K562 (cell line): Measurements from ENCODE around the gene PA2G4. TPM values are rescaled to one million over a fixed set of nuclear protein-coding genes. Genes with fewer than 3 reads are reported as not detected.
A peak's percentile ranks its signal among the peaks of the same experiment; 100 is the strongest.

Source experiments
- DIDO1 ChIP-seq: fragments of 450-650 bp; IDR thresholded peaks from 2 replicates; pipeline ENCODE4 v1.6.1; 2016; ENCODE audit warnings: low read depth, missing biosample characterization, missing genetic modification characterization
- ERF ChIP-seq: fragments of 450-650 bp; formaldehyde crosslinking; IDR thresholded peaks from 2 replicates; pipeline ENCODE4 v1.4.0; 2020; ENCODE audit warnings: mild to moderate bottlenecking, mixed read lengths
- ETS2 ChIP-seq: IDR thresholded peaks from 2 replicates; pipeline ENCODE4 v1.6.1; 2016; ENCODE audit warnings: borderline replicate concordance, missing genetic modification characterization, mild to moderate bottlenecking, moderate library complexity, missing compliant biosample characterization; ENCODE audit not compliant: poor library complexity, severe bottlenecking
- HCFC1 ChIP-seq: IDR thresholded peaks from 2 replicates; pipeline ENCODE4 v1.6.1; 2012; ENCODE audit warnings: low read depth, low read length, improper control_type of control experiment
- HMGN3 ChIP-seq: IDR thresholded peaks from 2 replicates; pipeline ENCODE4 v1.6.1; 2011; ENCODE audit warnings: borderline replicate concordance, low read depth, mild to moderate bottlenecking, mixed read lengths, low read length; ENCODE audit not compliant: insufficient read length; ENCODE audit errors: extremely low read depth
- KLF10 ChIP-seq: fragments of 250-450 bp; sonication (Bioruptor Pico); IDR thresholded peaks from 2 replicates; pipeline ENCODE4 v1.6.1; 2021; ENCODE audit warnings: matching md5 sums
- RCOR1 ChIP-seq, 2 experiments: IDR thresholded peaks; 2 replicates each; pipeline ENCODE4 v1.6.1; 2012; ENCODE audit warnings: low read depth in 2 of 2, low read length in 2 of 2, borderline replicate concordance in 1 of 2, improper control_type of control experiment in 1 of 2
- SREBF1 ChIP-seq: fragments of 150-350 bp; IDR thresholded peaks from 2 replicates; pipeline ENCODE4 v1.6.1; 2014; ENCODE audit warnings: antibody characterized with exemption, low read depth, low read length, borderline replicate concordance
- SRSF3 ChIP-seq: fragments of 200-400 bp; formaldehyde crosslinking; IDR thresholded peaks from 2 replicates; pipeline ENCODE4 v1.6.1; 2016; ENCODE audit warnings: mild to moderate bottlenecking, low read length, moderate library complexity; ENCODE audit not compliant: insufficient read depth
- ZC3H8 ChIP-seq: fragments of 450-650 bp; IDR thresholded peaks from 2 replicates; pipeline ENCODE4 v1.6.1; 2017
- ZFP1 ChIP-seq: fragments of 450-650 bp; formaldehyde crosslinking; IDR thresholded peaks from 2 replicates; pipeline ENCODE4 v1.4.0; 2020; ENCODE audit warnings: mild to moderate bottlenecking, mixed read lengths
- ZNF764 ChIP-seq: fragments of 250-450 bp; sonication (Bioruptor Pico); IDR thresholded peaks from 2 replicates; pipeline ENCODE4 v1.4.0; 2020; ENCODE audit warnings: low read depth, mild to moderate bottlenecking, moderate library complexity
- polyA plus RNA-seq, 8 experiments: library from polyadenylated mRNA; depleted of rRNA in 4 of 8; stranded (reverse) in 5 of 8; unstranded in 3 of 8; fragments of >200 nt; fragmentation: Nextera tagmentation in 2 of 8; fragmentation: Illumina TruSeq in 1 of 8; extraction: Ambion mirVana in 2 of 8; extraction: Trizol in 1 of 8; gene quantifications; 2 replicates each; pipeline versions ENCODE4 v1.2.1 to v1.2.3, GENCODE V29; 2011 to 2014; ENCODE audit warnings: inconsistent platforms in 1 of 8, missing spikeins in 1 of 8
- total RNA-seq, 7 experiments: library from RNA; depleted of rRNA in 6 of 7; stranded (reverse); fragments of >200 nt in 6 of 7; fragmentation: Illumina TruSeq in 2 of 7; extraction: Trizol in 2 of 7; gene quantifications; 2 replicates each; pipeline versions ENCODE4 v1.2.1 to v1.2.3, GENCODE V29; 2011 to 2021; ENCODE audit warnings: low replicate concordance in 1 of 7
- TF ChIP-seq, protein P1 (sequence below): fragments of 200-800 bp; sonication (Bioruptor generic); IDR thresholded peaks from 2 replicates; pipeline ENCODE4 v1.6.1; 2016; ENCODE audit warnings: missing genetic modification characterization, missing compliant biosample characterization
- TF ChIP-seq, protein P2 (sequence below): fragments of 250-450 bp; sonication (Bioruptor Pico); IDR thresholded peaks from 2 replicates; pipeline ENCODE4 v1.5.0; 2021
- TF ChIP-seq, protein P3 (sequence below): fragments of 450-650 bp; formaldehyde crosslinking; IDR thresholded peaks from 2 replicates; pipeline ENCODE4 v1.4.0; 2020; ENCODE audit warnings: mild to moderate bottlenecking, mixed read lengths

PA2G4 gene
- total and polyA plus RNA-seq, 9 of the 15 experiments (the other 6 are each of a cell fraction or from before 2014, with no cell fraction given) = 230 to 925 (median 638) TPM

DNA sequence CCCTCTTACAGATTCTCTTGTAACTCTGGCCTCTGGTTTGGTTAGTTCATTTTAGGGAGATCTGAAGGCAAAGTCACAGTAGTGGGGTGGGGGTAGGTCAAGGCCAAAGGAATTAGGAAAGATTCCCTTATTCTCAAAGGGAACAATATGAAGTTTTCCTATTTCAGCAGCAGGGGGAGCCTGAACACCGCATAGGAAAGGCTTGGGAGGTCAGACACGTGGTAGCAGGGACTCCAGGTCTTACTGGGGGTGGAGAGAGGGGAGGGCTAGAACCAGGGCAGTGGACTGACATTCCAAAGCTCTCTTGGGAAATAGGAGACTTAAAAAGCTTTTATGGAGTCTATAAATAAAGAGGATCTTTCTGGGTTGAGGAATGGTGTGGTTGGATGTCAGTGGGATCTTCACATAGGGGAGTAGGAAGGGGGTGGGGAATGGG is 15.0 kb downstream of the PA2G4 start (continued):
- TF ChIP-seq SREBF1 = no peak
- no peak for TF ChIP-seq DIDO1
- TF ChIP-seq ERF (CRISPR knock-in tag) = no peak
- TF ChIP-seq RCOR1 (IDR thresholded peaks at IDR 0.05; ENCODE audit: borderline replicate concordance in 1 of 2, low read depth in 2 of 2, low read length in 2 of 2) = 0 out of 4 replicates have a peak, but pooled peaks of 1 of the 2 experiments have one; percentile 26
- TF ChIP-seq HCFC1 = 0 out of 2 replicates have a peak, but pooled peaks have one; percentile 13
- TF ChIP-seq, protein P1, sequence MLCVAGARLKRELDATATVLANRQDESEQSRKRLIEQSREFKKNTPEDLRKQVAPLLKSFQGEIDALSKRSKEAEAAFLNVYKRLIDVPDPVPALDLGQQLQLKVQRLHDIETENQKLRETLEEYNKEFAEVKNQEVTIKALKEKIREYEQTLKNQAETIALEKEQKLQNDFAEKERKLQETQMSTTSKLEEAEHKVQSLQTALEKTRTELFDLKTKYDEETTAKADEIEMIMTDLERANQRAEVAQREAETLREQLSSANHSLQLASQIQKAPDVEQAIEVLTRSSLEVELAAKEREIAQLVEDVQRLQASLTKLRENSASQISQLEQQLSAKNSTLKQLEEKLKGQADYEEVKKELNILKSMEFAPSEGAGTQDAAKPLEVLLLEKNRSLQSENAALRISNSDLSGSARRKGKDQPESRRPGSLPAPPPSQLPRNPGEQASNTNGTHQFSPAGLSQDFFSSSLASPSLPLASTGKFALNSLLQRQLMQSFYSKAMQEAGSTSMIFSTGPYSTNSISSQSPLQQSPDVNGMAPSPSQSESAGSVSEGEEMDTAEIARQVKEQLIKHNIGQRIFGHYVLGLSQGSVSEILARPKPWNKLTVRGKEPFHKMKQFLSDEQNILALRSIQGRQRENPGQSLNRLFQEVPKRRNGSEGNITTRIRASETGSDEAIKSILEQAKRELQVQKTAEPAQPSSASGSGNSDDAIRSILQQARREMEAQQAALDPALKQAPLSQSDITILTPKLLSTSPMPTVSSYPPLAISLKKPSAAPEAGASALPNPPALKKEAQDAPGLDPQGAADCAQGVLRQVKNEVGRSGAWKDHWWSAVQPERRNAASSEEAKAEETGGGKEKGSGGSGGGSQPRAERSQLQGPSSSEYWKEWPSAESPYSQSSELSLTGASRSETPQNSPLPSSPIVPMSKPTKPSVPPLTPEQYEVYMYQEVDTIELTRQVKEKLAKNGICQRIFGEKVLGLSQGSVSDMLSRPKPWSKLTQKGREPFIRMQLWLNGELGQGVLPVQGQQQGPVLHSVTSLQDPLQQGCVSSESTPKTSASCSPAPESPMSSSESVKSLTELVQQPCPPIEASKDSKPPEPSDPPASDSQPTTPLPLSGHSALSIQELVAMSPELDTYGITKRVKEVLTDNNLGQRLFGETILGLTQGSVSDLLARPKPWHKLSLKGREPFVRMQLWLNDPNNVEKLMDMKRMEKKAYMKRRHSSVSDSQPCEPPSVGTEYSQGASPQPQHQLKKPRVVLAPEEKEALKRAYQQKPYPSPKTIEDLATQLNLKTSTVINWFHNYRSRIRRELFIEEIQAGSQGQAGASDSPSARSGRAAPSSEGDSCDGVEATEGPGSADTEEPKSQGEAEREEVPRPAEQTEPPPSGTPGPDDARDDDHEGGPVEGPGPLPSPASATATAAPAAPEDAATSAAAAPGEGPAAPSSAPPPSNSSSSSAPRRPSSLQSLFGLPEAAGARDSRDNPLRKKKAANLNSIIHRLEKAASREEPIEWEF = no peak
- TF ChIP-seq KLF10 (CRISPR knock-in tag) = no peak
- no peak for TF ChIP-seq ZNF764
- TF ChIP-seq ETS2 = no peak
- no peak for TF ChIP-seq ZC3H8
- no peak for TF ChIP-seq SRSF3
- TF ChIP-seq HMGN3 = no peak
- no peak for TF ChIP-seq ZFP1 (CRISPR knock-in tag)
- TF ChIP-seq, protein P2, sequence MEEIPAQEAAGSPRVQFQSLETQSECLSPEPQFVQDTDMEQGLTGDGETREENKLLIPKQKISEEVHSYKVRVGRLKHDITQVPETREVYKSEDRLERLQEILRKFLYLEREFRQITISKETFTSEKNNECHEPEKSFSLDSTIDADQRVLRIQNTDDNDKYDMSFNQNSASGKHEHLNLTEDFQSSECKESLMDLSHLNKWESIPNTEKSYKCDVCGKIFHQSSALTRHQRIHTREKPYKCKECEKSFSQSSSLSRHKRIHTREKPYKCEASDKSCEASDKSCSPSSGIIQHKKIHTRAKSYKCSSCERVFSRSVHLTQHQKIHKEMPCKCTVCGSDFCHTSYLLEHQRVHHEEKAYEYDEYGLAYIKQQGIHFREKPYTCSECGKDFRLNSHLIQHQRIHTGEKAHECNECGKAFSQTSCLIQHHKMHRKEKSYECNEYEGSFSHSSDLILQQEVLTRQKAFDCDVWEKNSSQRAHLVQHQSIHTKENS (CRISPR knock-in tag) = no peak
- TF ChIP-seq, protein P3, sequence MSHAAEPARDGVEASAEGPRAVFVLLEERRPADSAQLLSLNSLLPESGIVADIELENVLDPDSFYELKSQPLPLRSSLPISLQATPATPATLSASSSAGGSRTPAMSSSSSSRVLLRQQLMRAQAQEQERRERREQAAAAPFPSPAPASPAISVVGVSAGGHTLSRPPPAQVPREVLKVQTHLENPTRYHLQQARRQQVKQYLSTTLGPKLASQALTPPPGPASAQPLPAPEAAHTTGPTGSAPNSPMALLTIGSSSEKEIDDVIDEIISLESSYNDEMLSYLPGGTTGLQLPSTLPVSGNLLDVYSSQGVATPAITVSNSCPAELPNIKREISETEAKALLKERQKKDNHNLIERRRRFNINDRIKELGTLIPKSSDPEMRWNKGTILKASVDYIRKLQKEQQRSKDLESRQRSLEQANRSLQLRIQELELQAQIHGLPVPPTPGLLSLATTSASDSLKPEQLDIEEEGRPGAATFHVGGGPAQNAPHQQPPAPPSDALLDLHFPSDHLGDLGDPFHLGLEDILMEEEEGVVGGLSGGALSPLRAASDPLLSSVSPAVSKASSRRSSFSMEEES = no peak
